RWPE1 (cell line): ENCODE data around the gene HDLBP.

Experiments
- CTCF ChIA-PET: fragments of 350-600 bp; sonication (Branson Sonifier 250); formaldehyde crosslinking; extraction: SDS; loops from one replicate; lab custom pipeline; 2021; lab: Yijun Ruan, JAX
- POLR2A ChIA-PET: fragments of 400-600 bp; formaldehyde crosslinking; extraction: SDS; loops from one replicate; lab custom pipeline; 2020; ENCODE audit warnings: antibody characterized with exemption; ENCODE audit not compliant: low non-redundant PET; lab: Yijun Ruan, JAX
- DNase-seq: peaks from one replicate; pipeline ENCODE4 v3.0.0; 2012; ENCODE audit warnings: low spot score
- H3K27ac ChIP-seq: fragments of 450-650 bp; 2 replicates; pipeline ENCODE4 v1.5.1; 2017
- CTCF ChIP-seq: fragments of 450-650 bp; conservative IDR thresholded peaks from 2 replicates; pipeline ENCODE4 v1.5.1; 2017; ENCODE audit warnings: low read depth, mild to moderate bottlenecking

HDLBP gene

DNA sequence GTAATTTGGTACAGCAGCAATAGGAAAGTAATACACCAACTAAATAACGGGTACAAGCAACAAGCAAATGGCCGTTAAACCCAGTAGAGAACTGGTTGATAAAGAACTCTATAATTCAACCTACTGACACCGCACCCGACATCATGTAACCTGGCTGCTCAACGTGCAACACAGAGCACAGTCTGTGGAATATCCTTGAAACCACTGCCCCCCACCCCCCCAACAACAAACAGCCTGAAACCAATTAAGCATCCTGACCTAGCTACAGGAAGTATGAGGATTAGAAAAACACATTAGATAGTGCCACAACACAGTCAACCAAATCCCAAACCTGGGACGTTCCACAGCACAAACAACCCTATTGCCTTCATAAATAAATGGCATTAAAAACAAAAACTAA is 23.5 kb downstream of the HDLBP start:
- ChIA-PET POLR2A (no interaction called here), CTCF (interaction anchor here (0.6 kb wide), 1 partner anchor 30 kb away, joined by 3 read pairs; no protein-coding TSS in a partner anchor)
- H3K27ac ChIP-seq: no peak overlapping the region
- DNase-seq: no peak
- TF ChIP-seq CTCF: no peak

- DNase-seq: no peak
- CTCF ChIA-PET: interaction anchor here (0.5 to 0.6 kb wide), 2 partner anchors 21 to 30 kb away, joined by 3 read pairs; no protein-coding TSS in a partner anchor
- no peak overlapping the region for H3K27ac ChIP-seq
- POLR2A ChIA-PET: no interaction called here
- TF ChIP-seq CTCF: no peak
Observed at GRCh38 chr2:241291153-241291552, 24.3 kb downstream of the HDLBP start.

GRCh38 chr2:241289597-241289996 is 25.9 kb downstream of the HDLBP start:
- ChIA-PET CTCF (interaction anchor here (0.6 to 1.3 kb wide), 3 partner anchors 10 to 81 kb away, joined by 3 read pairs; no protein-coding TSS in a partner anchor), POLR2A (no interaction called here)

GRCh38 chr2:241289053-241289452 is 26.4 kb downstream of the HDLBP start:
- H3K27ac ChIP-seq: no peak overlapping the region
- ChIA-PET POLR2A (no interaction called here), CTCF (interaction anchor here (0.6 to 1.3 kb wide), 3 partner anchors 10 to 81 kb away, joined by 3 read pairs; no protein-coding TSS in a partner anchor)
- TF ChIP-seq CTCF: no peak
- no peak for DNase-seq

More at GRCh38 chr2:241289597-241289996, 25.9 kb downstream of the HDLBP start:
- TF ChIP-seq CTCF: no peak
- DNase-seq: no peak
- H3K27ac ChIP-seq: no peak overlapping the region

GRCh38 chr2:241288324-241288888 is 27.1 kb downstream of the HDLBP start:
- peak overlapping the region; percentile 61 for H3K27ac ChIP-seq
- ChIA-PET CTCF (interaction anchor here (0.6 to 1.3 kb wide), 3 partner anchors 11 to 76 kb away, joined by 3 to 4 read pairs (median 3); no protein-coding TSS in a partner anchor), POLR2A (interaction anchor here (1.3 kb wide), 1 partner anchor 27 kb away, joined by 6 read pairs; no protein-coding TSS in a partner anchor)
- TF ChIP-seq CTCF: no peak
- DNase-seq: no peak

GRCh38 chr2:241286348-241287090 is 29.0 kb downstream of the HDLBP start:
- DNase-seq: no peak
- CTCF ChIA-PET: interaction anchor here (0.6 kb wide), 1 partner anchor 320 kb away, joined by 3 read pairs; no protein-coding TSS in a partner anchor
- POLR2A ChIA-PET: no interaction called here
- peak overlapping the region; percentile 83 for H3K27ac ChIP-seq
- no peak for TF ChIP-seq CTCF
